HepG2 (cell line): Measurements from ENCODE around the gene MLST8. TPM values are rescaled to one million over a fixed set of nuclear protein-coding genes. Genes with fewer than 3 reads are reported as not detected.
A peak's percentile ranks its signal among the peaks of the same experiment; 100 is the strongest.

Source experiments
- ATAC-seq: fragments of 200-7000 bp; cut with Tn5 transposase; 3 replicates; pipeline ENCODE4 v1.9.1; 2020; ENCODE audit warnings: mild to moderate bottlenecking, moderate library complexity
- BruUV-seq: library from RNA; stranded (reverse); fragments of 400-500 nt; replicated peaks from 2 replicates; lab custom pipeline; 2021; lab: Mats Ljungman, UMichigan
- CTCF ChIA-PET: fragments of 300-600 bp; formaldehyde crosslinking; extraction: SDS; loops from one replicate; lab custom pipeline; 2021; ENCODE audit warnings: low total read pairs, inconsistent platforms, low intra/inter-chr PET ratio; lab: Yijun Ruan, JAX
- POLR2A ChIA-PET: fragments of 350-600 bp; sonication (Branson Sonifier 250); formaldehyde crosslinking; loops from one replicate; lab custom pipeline; 2020; ENCODE audit warnings: antibody characterized with exemption, inconsistent platforms; lab: Yijun Ruan, JAX
- DNase-seq: peaks from one replicate; pipeline ENCODE4 v3.0.0-alpha.2; 2015; ENCODE audit warnings: low spot score
- FAIRE-seq: peaks from 3 replicates; lab custom pipeline; 2011; peaks lifted over from hg19 to GRCh38; lab: Jason Lieb, UNC
- H2AFZ ChIP-seq: one replicate; pipeline ENCODE4 v1.6.1; 2011; ENCODE audit warnings: low read length, inconsistent platforms
- H3K27ac ChIP-seq: fragments of 300-600 bp; 3 replicates; pipeline ENCODE4 v1.8.0; 2011; ENCODE audit warnings: mixed run types, mild to moderate bottlenecking, mixed read lengths, low read length, inconsistent platforms; ENCODE audit not compliant: insufficient read depth; ENCODE audit errors: extremely low read length
- H3K27me3 ChIP-seq, 2 experiments: fragments of 200-600 bp in 1 of 2; 2 replicates in 1 of 2; 3 replicates in 1 of 2; pipeline versions ENCODE4 v1.6.0 to v1.8.0; 2011; ENCODE audit warnings: low read length in 2 of 2, mild to moderate bottlenecking in 2 of 2, moderate library complexity in 2 of 2, inconsistent platforms in 1 of 2; ENCODE audit not compliant: insufficient read depth in 2 of 2, control insufficient read depth in 1 of 2
- H3K36me3 ChIP-seq, 2 experiments: fragments of 200-600 bp in 1 of 2; replicated peaks in 1 of 2; 2 replicates in 1 of 2; 3 replicates in 1 of 2; pipeline versions ENCODE4 v1.5.1 to v1.8.0; 2011; ENCODE audit warnings: low read length in 2 of 2, inconsistent platforms in 1 of 2; ENCODE audit not compliant: insufficient read depth in 2 of 2, control insufficient read depth in 1 of 2
- H3K4me1 ChIP-seq: 2 replicates; pipeline ENCODE4 v1.5.1; 2012; ENCODE audit warnings: low read length, inconsistent platforms; ENCODE audit not compliant: insufficient read depth
- H3K4me2 ChIP-seq: 2 replicates; pipeline ENCODE4 v1.6.0; 2011; ENCODE audit warnings: low read depth, low read length, inconsistent platforms
- H3K4me3 ChIP-seq, 3 experiments: fragments of 200-600 bp in 1 of 3; sonication (generic), shearing (Covaris generic) in 1 of 3; replicated peaks in 1 of 3; 2 replicates each; pipeline ENCODE4 v1.5.1; 2011 to 2016; ENCODE audit warnings: low read length in 3 of 3, inconsistent platforms in 2 of 3, low read depth in 2 of 3, mild to moderate bottlenecking in 2 of 3, control low read depth in 1 of 3, mixed read lengths in 1 of 3; ENCODE audit not compliant: insufficient read depth in 1 of 3
- H3K79me2 ChIP-seq: one replicate; pipeline ENCODE4 v1.6.1; 2011; ENCODE audit warnings: low read length, inconsistent platforms; ENCODE audit not compliant: insufficient read depth
- H3K9ac ChIP-seq: 2 replicates; pipeline ENCODE4 v1.6.0; 2011; ENCODE audit warnings: mild to moderate bottlenecking, low read depth, low read length, inconsistent platforms; ENCODE audit not compliant: insufficient read depth
- H3K9me3 ChIP-seq: 2 replicates; pipeline ENCODE4 v1.5.1; 2012; ENCODE audit warnings: mild to moderate bottlenecking, low read length
- H4K20me1 ChIP-seq: 2 replicates; pipeline ENCODE4 v1.6.0; 2011; ENCODE audit warnings: inconsistent platforms, mild to moderate bottlenecking, low read length, moderate library complexity; ENCODE audit not compliant: insufficient read depth
- IKZF4 ChIP-seq: sonication (generic); formaldehyde crosslinking; IDR thresholded peaks from 2 replicates; pipeline ENCODE4 v1.5.1; 2020; ENCODE audit warnings: borderline replicate concordance, mild to moderate bottlenecking, low read depth, missing genetic modification reagents; ENCODE audit errors: not compliant biosample characterization
- MTERF4 ChIP-seq: sonication (generic); formaldehyde crosslinking; IDR thresholded peaks from 2 replicates; pipeline ENCODE4 v1.8.0; 2023; ENCODE audit warnings: mild to moderate bottlenecking, missing genetic modification reagents
- NFIB ChIP-seq: sonication (generic); formaldehyde crosslinking; IDR thresholded peaks from 2 replicates; pipeline ENCODE4 v1.9.0; 2021; ENCODE audit warnings: missing genetic modification reagents, mild to moderate bottlenecking, borderline replicate concordance
- RFX1 ChIP-seq: fragments of 450-650 bp; IDR thresholded peaks from 2 replicates; pipeline ENCODE4 v1.6.1; 2017
- ZFP1 ChIP-seq: IDR thresholded peaks from 2 replicates; pipeline ENCODE4 v1.6.1; 2016
- ZFP62 ChIP-seq: sonication (generic); formaldehyde crosslinking; IDR thresholded peaks from 2 replicates; pipeline ENCODE4 v1.4.0; 2020; ENCODE audit warnings: missing genetic modification reagents
- ZNF605 ChIP-seq: sonication (generic); formaldehyde crosslinking; IDR thresholded peaks from 2 replicates; pipeline ENCODE4 v1.8.0; 2022; ENCODE audit warnings: mild to moderate bottlenecking, missing genetic modification reagents
- ZNF776 ChIP-seq: sonication (generic); formaldehyde crosslinking; IDR thresholded peaks from 2 replicates; pipeline ENCODE4 v1.4.0; 2020; ENCODE audit warnings: mild to moderate bottlenecking, missing genetic modification reagents
- WGBS: methylation state at CpG from one replicate; pipeline ENCODE4 v1.1.6; 2017; ENCODE audit warnings: low lambda C conversion rate; 5-methylcytosine and 5-hydroxymethylcytosine counted together
- in situ Hi-C: cut with HindIII; loops from 2 replicates; pipeline ENCODE4 v1.10.0; 2017; ENCODE audit warnings: low pct_unique_long_range_greater_than_20kb; ENCODE audit not compliant: extremely low pct_ligation_motif_present
- intact Hi-C: fragments of 100-400 bp; cut with micrococcal nuclease; formaldehyde crosslinking; loops from one replicate; pipeline ENCODE4 v1.10.0; 2022; ENCODE audit not compliant: unreplicated experiment
- polyA plus RNA-seq, 8 experiments: library from polyadenylated mRNA; depleted of rRNA in 3 of 8; stranded (reverse) in 7 of 8; unstranded in 1 of 8; fragments of >200 nt; fragmentation: Illumina TruSeq in 4 of 8; extraction: Trizol in 4 of 8; gene quantifications; 2 replicates each; pipeline versions ENCODE4 v1.2.1 to v1.2.3, GENCODE V29; 2011 to 2016; ENCODE audit warnings: low read depth in 4 of 8, missing spikeins in 1 of 8, mixed read lengths in 1 of 8; ENCODE audit not compliant: insufficient read depth in 1 of 8
- total RNA-seq, 5 experiments: library from RNA; depleted of rRNA; stranded (reverse); fragments of >200 nt; fragmentation: Illumina TruSeq; extraction: Trizol; gene quantifications; 2 replicates each; pipeline ENCODE4 v1.2.3, GENCODE V29; 2016; ENCODE audit warnings: low read depth in 1 of 5

The MLST8 gene
- total and polyA plus RNA-seq, 2 of the 13 experiments (the other 11 are each of a cell fraction or from before 2014, with no cell fraction given) = 30.8 to 72.7 TPM

- POLR2A ChIA-PET = interaction anchor here (0.8 to 2.9 kb wide), 9 partner anchors 10 to 57 kb away, joined by 3 to 19 read pairs (median 4); partner anchors contain the start of genes E4F1, ECI1, PGP and TRAF7
- Histone ChIP-seq H3K79me2 (no peaks in the 10 kb centered on the region), H3K4me3 (no peak overlapping the region; a peak in 1 of 6 replicates), H3K9me3 (no peaks in the 10 kb centered on the region), H3K4me1 (peaks cover 60% of the 10 kb centered on the region), H3K27me3 (peaks cover 2 to 28% of the 10 kb centered on the region in 2 experiments; a peak in 3 of 5 replicates), H3K36me3 (no peaks in the 10 kb centered on the region), H3K9ac (no peak overlapping the region), H3K27ac (no peak overlapping the region), H3K4me2 (peak overlapping the region; percentile 16; the same call in 1 of the 2 replicates), H2AFZ (no peak overlapping the region), H4K20me1 (no peaks in the 10 kb centered on the region)
- FAIRE-seq = no peak
- no peak for DNase-seq
- TF ChIP-seq NFIB (0 out of 2 replicates have a peak, but pooled peaks have one; percentile 31), RFX1 (peak; percentile 63), ZNF605 (CRISPR knock-in tag) (peak; percentile 45; the same call in 1 of the 2 replicates), MTERF4 (CRISPR knock-in tag) (0 out of 2 replicates have a peak, but pooled peaks have one; percentile 24), ZFP1 (no peak), IKZF4 (peak; percentile 7), ZFP62 (CRISPR knock-in tag) (no peak), ZNF776 (CRISPR knock-in tag) (no peak)
- intact Hi-C loops (no loop called here), in situ Hi-C loops (no loop called here)
- CTCF ChIA-PET = interaction anchor here (1.6 kb wide), 1 partner anchor 57 kb away, joined by 6 read pairs; the partner anchor contains the start of gene ECI1
- BruUV-seq = no TSS peak
- 36% methylated on average over 11 of the region's 16 CpGs for WGBS
- no peak for ATAC-seq
Measured at GRCh38 chr16:2194166-2194834, 11.0 kb upstream of the MLST8 start.
